CD14-positive monocyte (primary cell): ENCODE measurements around the gene PIEZO2. TPM values are rescaled to one million over a fixed set of nuclear protein-coding genes. Genes with fewer than 3 reads are reported as not detected.

ENCODE experiments used
- DNase-seq, 3 donors: peaks; one replicate each; pipeline ENCODE4 v3.0.0-alpha.2; 2011 to 2022
- H2AFZ ChIP-seq: 2 replicates; pipeline ENCODE4 v1.6.0; 2012; ENCODE audit warnings: mild to moderate bottlenecking, low read depth, low read length, inconsistent platforms; ENCODE audit not compliant: insufficient read depth, poor library complexity, severe bottlenecking
- H3K27ac ChIP-seq, 2 donors: 1 replicate in 1 of 2; 2 replicates in 1 of 2; pipeline ENCODE4 v1.5.1; 2012 to 2013; ENCODE audit warnings: low read length in 2 of 2, control low read depth in 1 of 2, inconsistent platforms in 1 of 2, low read depth in 1 of 2, mild to moderate bottlenecking in 1 of 2
- H3K27me3 ChIP-seq, 2 donors: one replicate each; pipeline versions ENCODE4 v1.6.0 to v1.6.1; 2011 to 2013; ENCODE audit warnings: low read length in 2 of 2; ENCODE audit not compliant: control insufficient read depth in 2 of 2, insufficient read depth in 2 of 2
- H3K36me3 ChIP-seq, 2 donors: replicated peaks in 1 of 2; 1 replicate in 1 of 2; 2 replicates in 1 of 2; pipeline versions ENCODE4 v1.5.1 to v1.6.1; 2012 to 2013; ENCODE audit warnings: low read length in 2 of 2, control low read depth in 1 of 2, inconsistent platforms in 1 of 2, mild to moderate bottlenecking in 1 of 2; ENCODE audit not compliant: insufficient read depth in 2 of 2, control insufficient read depth in 1 of 2
- H3K4me1 ChIP-seq, 2 donors: 1 replicate in 1 of 2; 2 replicates in 1 of 2; pipeline versions ENCODE4 v1.5.1 to v1.6.1; 2012 to 2013; ENCODE audit warnings: low read length in 2 of 2, control low read depth in 1 of 2, inconsistent platforms in 1 of 2, mild to moderate bottlenecking in 1 of 2, moderate library complexity in 1 of 2; ENCODE audit not compliant: insufficient read depth in 2 of 2, control insufficient read depth in 1 of 2
- H3K4me2 ChIP-seq: replicated peaks from 2 replicates; pipeline ENCODE3; 2012; ENCODE audit warnings: low read length, moderate library complexity, mild to moderate bottlenecking; ENCODE audit not compliant: poor library complexity, severe bottlenecking; ENCODE audit errors: extremely low read depth
- H3K4me3 ChIP-seq, 3 experiments: fragments of 200-600 bp in 1 of 3; sonication (generic) in 1 of 3; replicated peaks in 1 of 3; 1 replicate in 2 of 3; 2 replicates in 1 of 3; pipeline ENCODE4 v1.5.1; 2011 to 2013; ENCODE audit warnings: low read length in 3 of 3, mild to moderate bottlenecking in 3 of 3, control low read depth in 2 of 3, low read depth in 2 of 3, inconsistent platforms in 1 of 3, moderate library complexity in 1 of 3
- H3K79me2 ChIP-seq: 2 replicates; pipeline ENCODE4 v1.6.0; 2012; ENCODE audit warnings: mild to moderate bottlenecking, control low read depth, inconsistent platforms, low read length, moderate library complexity; ENCODE audit not compliant: insufficient read depth
- H3K9ac ChIP-seq: 2 replicates; pipeline ENCODE4 v1.6.0; 2017; ENCODE audit warnings: low read length, mild to moderate bottlenecking; ENCODE audit not compliant: insufficient read depth, poor library complexity, severe bottlenecking
- H3K9me3 ChIP-seq, 2 donors: replicated peaks in 1 of 2; 1 replicate in 1 of 2; 2 replicates in 1 of 2; pipeline versions ENCODE4 v1.5.1 to v1.6.1; 2012 to 2013; ENCODE audit warnings: low read length in 2 of 2, control low read depth in 1 of 2; ENCODE audit not compliant: control insufficient read depth in 1 of 2, insufficient read depth in 1 of 2
- H4K20me1 ChIP-seq: 2 replicates; pipeline ENCODE4 v1.6.0; 2012; ENCODE audit warnings: mild to moderate bottlenecking, low read length, control low read depth, moderate library complexity; ENCODE audit not compliant: insufficient read depth
- H3K27ac Mint-ChIP-seq, 7 donors: one replicate each; pipeline ENCODE4 v1.8.0; 2020; ENCODE audit warnings: mild to moderate bottlenecking in 7 of 7, mixed read lengths in 7 of 7, moderate library complexity in 6 of 7, inconsistent platforms in 2 of 7
- H3K27me3 Mint-ChIP-seq, 3 donors: one replicate each; pipeline ENCODE4 v1.8.0; 2021 to 2022; ENCODE audit warnings: low read depth in 3 of 3, mild to moderate bottlenecking in 3 of 3, mixed read lengths in 3 of 3, moderate library complexity in 3 of 3, inconsistent platforms in 1 of 3
- H3K36me3 Mint-ChIP-seq, 2 donors: one replicate each; pipeline ENCODE4 v1.8.0; 2020; ENCODE audit warnings: mixed read lengths in 2 of 2, inconsistent platforms in 1 of 2, mild to moderate bottlenecking in 1 of 2
- H3K4me1 Mint-ChIP-seq: one replicate; pipeline ENCODE4 v1.8.0; 2020; ENCODE audit warnings: mild to moderate bottlenecking, mixed read lengths
- H3K4me3 Mint-ChIP-seq, 2 donors: one replicate each; pipeline ENCODE4 v1.8.0; 2020; ENCODE audit warnings: mild to moderate bottlenecking in 2 of 2, mixed read lengths in 2 of 2, moderate library complexity in 1 of 2
- H3K9me3 Mint-ChIP-seq, 7 donors: one replicate each; pipeline ENCODE4 v1.8.0; 2020 to 2022; ENCODE audit warnings: mixed read lengths in 7 of 7, mild to moderate bottlenecking in 6 of 7, moderate library complexity in 6 of 7, inconsistent platforms in 2 of 7
- CTCF ChIP-seq: fragments of 200-600 bp; IDR thresholded peaks from one replicate; pipeline ENCODE4 v1.8.0; 2022; ENCODE audit warnings: antibody characterized with exemption, mild to moderate bottlenecking
- WGBS: methylation state at CpG from one replicate; pipeline ENCODE4 v1.1.5; 2013; ENCODE audit warnings: missing lambda C conversion rate; ENCODE audit not compliant: insufficient coverage; 5-methylcytosine and 5-hydroxymethylcytosine counted together
- intact Hi-C, 2 donors: fragments of 100-400 bp; cut with micrococcal nuclease; formaldehyde crosslinking; loops; one replicate each; pipeline versions ENCODE4 v1.15.0 to v1.15.1; 2023
- polyA plus RNA-seq, 3 donors: library from polyadenylated mRNA; depleted of rRNA in 1 of 3; unstranded in 2 of 3; stranded (reverse) in 1 of 3; fragments of 300-500 nt in 2 of 3; fragments of >200 nt in 1 of 3; fragmentation: Illumina TruSeq in 2 of 3; gene quantifications; 1 replicate in 2 of 3; 2 replicates in 1 of 3; pipeline ENCODE4 v1.2.3, GENCODE V29; 2012 to 2021

The PIEZO2 gene
- polyA plus RNA-seq, 3 donors: not detected

GRCh38 chr18:11050966-11051365 lies 98.4 kb downstream of the PIEZO2 start:
- H3K9ac ChIP-seq: no peak overlapping the region
- no peak for TF ChIP-seq CTCF
- no peaks in the 10 kb centered on the region for H3K36me3 ChIP-seq
- WGBS: 100% methylated on average over 1 of the region's 2 CpGs
- H2AFZ ChIP-seq: no peak overlapping the region
- H3K4me2 ChIP-seq: no peak overlapping the region
- no peaks in the 10 kb centered on the region for H3K36me3 Mint-ChIP-seq
- intact Hi-C loops: no loop called here
- H3K27ac ChIP-seq: no peak overlapping the region
- no peak overlapping the region for H3K4me3 Mint-ChIP-seq
- no peak overlapping the region for H3K4me3 ChIP-seq
- no peaks in the 10 kb centered on the region for H3K27me3 ChIP-seq
- no peaks in the 10 kb centered on the region for H3K4me1 ChIP-seq
- no peak overlapping the region for H3K27ac Mint-ChIP-seq
- DNase-seq: no peak
- no peaks in the 10 kb centered on the region for H4K20me1 ChIP-seq
- H3K79me2 ChIP-seq: no peaks in the 10 kb centered on the region
- H3K9me3 Mint-ChIP-seq: peaks cover 0 to 2% (median 0%) of the 10 kb centered on the region in 7 donors
- no peaks in the 10 kb centered on the region for H3K4me1 Mint-ChIP-seq
- no peaks in the 10 kb centered on the region for H3K9me3 ChIP-seq
- peaks cover 0 to 2% (median 0%) of the 10 kb centered on the region in 3 donors for H3K27me3 Mint-ChIP-seq

- DNase-seq: no peak
- Mint-ChIP-seq H3K4me3 (no peak overlapping the region), H3K4me1 (no peaks in the 10 kb centered on the region), H3K27me3 (peaks cover 0 to 3% (median 2%) of the 10 kb centered on the region in 3 donors), H3K27ac (no peak overlapping the region), H3K9me3 (peaks cover 0 to 4% (median 2%) of the 10 kb centered on the region in 7 donors), H3K36me3 (no peaks in the 10 kb centered on the region)
- H3K79me2 ChIP-seq: no peaks in the 10 kb centered on the region
- H3K4me2 ChIP-seq: no peak overlapping the region
- H2AFZ ChIP-seq: no peak overlapping the region
- WGBS: 95% methylated on average over 4 of the region's 5 CpGs
- H3K27ac ChIP-seq: no peak overlapping the region
- intact Hi-C loops: loop anchor here in 1 of 2 donors (10.0 kb wide), 1 partner anchor 1083 kb away; no protein-coding TSS in a partner anchor
- H3K27me3 ChIP-seq: no peaks in the 10 kb centered on the region
- no peaks in the 10 kb centered on the region for H3K9me3 ChIP-seq
- no peak for TF ChIP-seq CTCF
- H4K20me1 ChIP-seq: no peaks in the 10 kb centered on the region
- H3K4me1 ChIP-seq: no peaks in the 10 kb centered on the region
- no peak overlapping the region for H3K4me3 ChIP-seq
- no peak overlapping the region for H3K9ac ChIP-seq
- H3K36me3 ChIP-seq: no peaks in the 10 kb centered on the region
Measured at GRCh38 chr18:11047817-11048216, 101.6 kb downstream of the PIEZO2 start.
